Gastroesophageal sphincter (tissue), 4 donors: ENCODE measurements around the gene ANO7. TPM values are rescaled to one million over a fixed set of nuclear protein-coding genes. Genes with fewer than 3 reads are reported as not detected.

Source experiments
- ATAC-seq: fragments of 150-250 bp; one replicate; pipeline ENCODE4 v1.9.1; 2016; ENCODE audit warnings: mild to moderate bottlenecking, moderate library complexity
- H3K27ac ChIP-seq, 4 donors: fragments of 200-600 bp; sonication (generic) in 3 of 4; 1 replicate in 3 of 4; 2 replicates in 1 of 4; pipeline ENCODE4 v1.5.1; 2016 to 2019
- H3K27me3 ChIP-seq: fragments of 200-600 bp; sonication (generic); one replicate; pipeline ENCODE4 v1.5.1; 2019
- H3K36me3 ChIP-seq, 2 donors: fragments of 200-600 bp; sonication (generic); one replicate each; pipeline ENCODE4 v1.5.1; 2019; ENCODE audit warnings: control low read depth in 1 of 2
- H3K4me1 ChIP-seq, 3 donors: fragments of 200-600 bp; sonication (generic); 1 replicate in 2 of 3; 2 replicates in 1 of 3; pipeline ENCODE4 v1.5.1; 2016 to 2019; ENCODE audit warnings: control low read depth in 2 of 3
- H3K4me3 ChIP-seq, 2 donors: fragments of 200-600 bp; sonication (generic); one replicate each; pipeline ENCODE4 v1.5.1; 2019; ENCODE audit warnings: mild to moderate bottlenecking in 1 of 2, moderate library complexity in 1 of 2
- H3K9me3 ChIP-seq, 3 donors: fragments of 200-600 bp; sonication (generic); one replicate each; pipeline ENCODE4 v1.5.1; 2017 to 2019; ENCODE audit warnings: control low read depth in 2 of 3
- EP300 ChIP-seq: sonication (generic); formaldehyde crosslinking; IDR thresholded peaks from one replicate; pipeline ENCODE4 v1.6.1; 2017; ENCODE audit warnings: antibody characterized with exemption, mild to moderate bottlenecking
- POLR2A ChIP-seq, 2 donors: fragments of 450-650 bp; IDR thresholded peaks; one replicate each; pipeline ENCODE4 v1.6.1; 2017; ENCODE audit warnings: antibody characterized with exemption in 2 of 2, mild to moderate bottlenecking in 2 of 2, moderate library complexity in 1 of 2
- POLR2AphosphoS5 ChIP-seq: sonication (generic); formaldehyde crosslinking; IDR thresholded peaks from one replicate; pipeline ENCODE4 v1.6.1; 2017; ENCODE audit warnings: antibody characterized with exemption
- WGBS, 2 donors: methylation state at CpG; one replicate each; pipeline ENCODE4 v1.1.5; 2018; ENCODE audit warnings: low coverage in 1 of 2; 5-methylcytosine and 5-hydroxymethylcytosine counted together
- total RNA-seq, 4 donors: library from RNA; depleted of rRNA; stranded (reverse); fragments of >200 nt; gene quantifications; one replicate each; pipeline ENCODE4 v1.1.0, GENCODE V29; 2016
- TF ChIP-seq, protein P1 (sequence below), 4 experiments: fragments of 200-600 bp in 2 of 4; fragments of 450-650 bp in 2 of 4; sonication (generic) in 1 of 4; IDR thresholded peaks; one replicate each; pipeline ENCODE4 v1.5.1; 2017 to 2019; ENCODE audit warnings: antibody characterized with exemption in 4 of 4, mild to moderate bottlenecking in 2 of 4, moderate library complexity in 2 of 4

The ANO7 gene
- total RNA-seq, 4 donors from 2014 or later = 0.16 to 0.81 (median 0.53) TPM

- no peak overlapping the region for H3K27ac ChIP-seq
- H3K36me3 ChIP-seq = peaks cover 6 to 96% of the 10 kb centered on the region in 2 donors
- H3K4me1 ChIP-seq = peaks cover 0 to 15% (median 0%) of the 10 kb centered on the region in 3 donors
- 81 to 87% methylated on average over 5 to 13 of the region's 13 CpGs for WGBS, 2 donors
- no peak for ATAC-seq
- H3K27me3 ChIP-seq = no peaks in the 10 kb centered on the region
- H3K9me3 ChIP-seq = no peaks in the 10 kb centered on the region
- no peak overlapping the region for H3K4me3 ChIP-seq
- no peak for TF ChIP-seq POLR2A (IDR thresholded peaks at IDR 0.05)
- TF ChIP-seq POLR2AphosphoS5 = no peak
- TF ChIP-seq, protein P1, sequence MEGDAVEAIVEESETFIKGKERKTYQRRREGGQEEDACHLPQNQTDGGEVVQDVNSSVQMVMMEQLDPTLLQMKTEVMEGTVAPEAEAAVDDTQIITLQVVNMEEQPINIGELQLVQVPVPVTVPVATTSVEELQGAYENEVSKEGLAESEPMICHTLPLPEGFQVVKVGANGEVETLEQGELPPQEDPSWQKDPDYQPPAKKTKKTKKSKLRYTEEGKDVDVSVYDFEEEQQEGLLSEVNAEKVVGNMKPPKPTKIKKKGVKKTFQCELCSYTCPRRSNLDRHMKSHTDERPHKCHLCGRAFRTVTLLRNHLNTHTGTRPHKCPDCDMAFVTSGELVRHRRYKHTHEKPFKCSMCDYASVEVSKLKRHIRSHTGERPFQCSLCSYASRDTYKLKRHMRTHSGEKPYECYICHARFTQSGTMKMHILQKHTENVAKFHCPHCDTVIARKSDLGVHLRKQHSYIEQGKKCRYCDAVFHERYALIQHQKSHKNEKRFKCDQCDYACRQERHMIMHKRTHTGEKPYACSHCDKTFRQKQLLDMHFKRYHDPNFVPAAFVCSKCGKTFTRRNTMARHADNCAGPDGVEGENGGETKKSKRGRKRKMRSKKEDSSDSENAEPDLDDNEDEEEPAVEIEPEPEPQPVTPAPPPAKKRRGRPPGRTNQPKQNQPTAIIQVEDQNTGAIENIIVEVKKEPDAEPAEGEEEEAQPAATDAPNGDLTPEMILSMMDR (IDR thresholded peaks at IDR 0.05) = no peak
- TF ChIP-seq EP300 = no peak
Observed at GRCh38 chr2:241255542-241256167, 67.2 kb downstream of the ANO7 start.

- TF ChIP-seq, protein P1 (IDR thresholded peaks at IDR 0.05) = no peak
- TF ChIP-seq POLR2A (IDR thresholded peaks at IDR 0.05) (no peak), POLR2AphosphoS5 (no peak), EP300 (no peak)
- H3K4me3 ChIP-seq = no peak overlapping the region
- WGBS, 2 donors = 68 to 75% methylated on average over 4 to 8 of the region's 11 CpGs
- peaks cover 0 to 15% (median 0%) of the 10 kb centered on the region in 3 donors for H3K4me1 ChIP-seq
- no peaks in the 10 kb centered on the region for H3K9me3 ChIP-seq
- no peak overlapping the region for H3K27ac ChIP-seq
- peaks cover 6 to 96% of the 10 kb centered on the region in 2 donors for H3K36me3 ChIP-seq
- no peak for ATAC-seq
- H3K27me3 ChIP-seq = no peaks in the 10 kb centered on the region
Observed at GRCh38 chr2:241256168-241256545, 67.7 kb downstream of the ANO7 start.

GRCh38 chr2:241257419-241258032 is 69.0 kb downstream of the ANO7 start:
- Histone ChIP-seq H3K4me1 (peaks cover 0 to 15% (median 0%) of the 10 kb centered on the region in 3 donors), H3K36me3 (peaks cover 6 to 96% of the 10 kb centered on the region in 2 donors), H3K27ac (no peak overlapping the region), H3K9me3 (no peaks in the 10 kb centered on the region), H3K27me3 (no peaks in the 10 kb centered on the region), H3K4me3 (no peak overlapping the region)
- TF ChIP-seq, protein P1 (IDR thresholded peaks at IDR 0.05) = peak in 1 of 4 experiments; percentile 9
- TF ChIP-seq POLR2A (IDR thresholded peaks at IDR 0.05) = no peak
- no peak for ATAC-seq
- 48 to 74% methylated on average over 6 to 11 of the region's 11 CpGs for WGBS, 2 donors

DNA sequence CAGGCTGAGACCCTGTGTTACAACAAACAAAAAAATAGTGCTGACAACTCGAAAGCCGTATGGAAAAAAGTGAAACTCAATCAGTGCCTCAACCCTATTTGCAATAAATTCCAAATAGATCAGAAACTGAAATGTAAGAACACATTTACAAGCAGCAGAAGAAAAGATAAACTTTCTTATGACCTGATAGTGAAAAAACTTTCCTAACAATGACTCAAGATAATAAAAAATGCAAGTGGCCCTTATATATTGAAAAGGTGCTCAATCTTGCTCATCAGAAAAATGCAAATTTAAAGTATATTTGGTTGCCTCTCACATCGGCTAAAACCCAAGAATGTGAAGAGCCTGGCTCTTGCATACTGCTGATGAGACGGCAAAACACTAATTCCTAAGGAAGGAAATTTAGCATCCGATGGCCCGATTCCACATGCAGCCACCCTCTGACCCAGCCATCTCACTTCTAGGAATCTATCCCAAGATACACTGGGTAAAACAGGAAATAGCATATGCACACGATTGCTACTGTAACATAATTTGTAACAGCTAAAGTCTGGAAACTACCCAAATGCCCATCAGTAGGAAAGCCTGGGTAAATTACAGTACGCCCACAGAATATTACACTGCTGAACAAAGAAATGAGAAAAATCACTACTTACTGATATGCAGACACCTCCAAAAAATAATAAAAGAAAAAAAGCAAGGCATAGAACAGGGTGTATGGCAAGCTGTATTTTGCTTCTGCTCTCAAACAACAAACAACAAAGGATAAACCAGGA is 70.2 kb downstream of the ANO7 start:
- Histone ChIP-seq H3K27ac (no peak overlapping the region), H3K4me3 (no peak overlapping the region), H3K9me3 (no peaks in the 10 kb centered on the region), H3K36me3 (peaks cover 6 to 96% of the 10 kb centered on the region in 2 donors), H3K4me1 (peaks cover 0 to 15% (median 0%) of the 10 kb centered on the region in 3 donors), H3K27me3 (no peaks in the 10 kb centered on the region)
- WGBS, 2 donors = 40 to 51% methylated on average over 6 to 8 of the region's 8 CpGs
- no peak for TF ChIP-seq POLR2A (IDR thresholded peaks at IDR 0.05)
- TF ChIP-seq POLR2AphosphoS5 = no peak
- no peak for TF ChIP-seq EP300
- TF ChIP-seq, protein P1 (IDR thresholded peaks at IDR 0.05) = no peak
- ATAC-seq = no peak
